ENCODE data around the gene TNFRSF12A. TPM values are rescaled to one million over a fixed set of nuclear protein-coding genes. Genes with fewer than 3 reads are reported as not detected.

Gene TNFRSF12A
- total and polyA plus RNA-seq, 9 of the 15 experiments (the other 6 are each of a cell fraction or from before 2014, with no cell fraction given) = 0.41 to 61.8 (median 26.5) TPM

DNA sequence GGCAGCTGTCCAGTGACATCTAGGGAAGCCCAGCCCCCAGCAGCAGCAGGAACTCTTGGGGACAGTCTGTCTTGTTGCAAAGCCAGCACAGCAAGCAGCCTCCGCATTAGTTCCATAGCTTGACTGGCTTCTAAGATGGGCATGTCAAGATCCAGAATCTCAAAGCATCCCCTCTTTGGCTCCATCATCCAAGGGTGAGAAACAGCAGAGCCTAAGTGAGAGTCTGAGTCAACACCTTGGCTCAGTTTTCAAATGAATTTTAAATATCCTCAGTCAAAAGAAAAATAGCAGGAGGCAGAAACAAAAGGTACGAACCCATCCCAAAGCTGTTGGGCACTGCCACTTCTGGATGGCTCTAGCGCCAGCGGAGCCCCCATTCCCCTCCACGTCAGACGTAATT is 5.2 kb upstream of the TNFRSF12A start (continued):
- TF ChIP-seq NR2C2 (CRISPR knock-in tag; IDR thresholded peaks at IDR 0.05) = no peak
- no peak for TF ChIP-seq NR2C2 (tag; IDR thresholded peaks at IDR 0.05)

DNA sequence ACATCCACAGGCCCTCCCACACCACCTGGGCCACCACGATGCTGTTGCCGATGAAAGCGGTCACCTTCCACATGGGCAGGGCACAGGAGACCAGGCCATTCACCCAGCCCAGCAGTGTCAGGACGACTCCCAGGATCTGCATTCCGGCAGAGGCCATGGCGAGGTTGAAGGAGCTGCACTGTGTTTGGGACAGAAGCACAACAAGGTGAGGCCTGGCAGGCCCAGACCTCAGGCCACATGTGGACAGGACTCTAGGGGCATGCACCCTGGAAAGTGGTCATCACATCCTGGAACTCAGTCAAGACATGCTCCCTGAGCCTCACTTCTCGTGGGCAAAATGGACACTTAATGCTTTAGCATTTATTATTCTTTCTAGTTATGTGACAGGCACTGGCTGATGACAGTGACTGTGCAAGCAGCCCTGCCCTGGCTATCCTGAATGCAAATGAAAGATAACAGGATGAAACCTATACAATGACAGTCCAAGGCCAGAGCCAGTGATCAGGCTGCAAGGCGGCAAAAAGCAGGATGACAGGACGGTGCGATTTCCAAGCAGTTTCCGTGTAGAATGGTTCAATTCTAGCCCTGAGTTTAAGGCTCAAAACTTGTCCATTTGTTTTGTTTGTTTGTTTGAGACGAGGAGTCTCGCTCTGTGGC is 4.2 kb upstream of the TNFRSF12A start:
- DNase-seq (ENCODE audit: extremely low read depth in 1 of 4, low spot score in 3 of 4) (peak; percentile 37 to 79 (median 54)), FAIRE-seq (peak; percentile 90), ATAC-seq (peak; percentile 32)
- intact Hi-C loops (cut with micrococcal nuclease) (no loop called here), in situ Hi-C loops (cut with MboI) (no loop called here)
- Histone ChIP-seq H2AFZ (ENCODE audit: low read depth, low read length) (peak overlapping the region; percentile 41; the same call in 1 of the 2 replicates), H3K4me3 (no peak overlapping the region), H4K20me1 (replicated peaks; ENCODE audit: control insufficient read depth, insufficient read depth, low read length) (0 out of 2 replicates have a peak, but pooled peaks cover 4% of the 10 kb centered on the region), H3K9ac (ENCODE audit: insufficient read depth in 1 of 2, low read depth in 2 of 2, low read length in 2 of 2) (peak overlapping the region; percentile 5 to 87; a peak in 2 of 4 replicates), H3K4me2 (ENCODE audit: insufficient read depth, low read length) (peak overlapping the region; percentile 42), H3K79me2 (ENCODE audit: control insufficient read depth, insufficient read depth, low read length) (peaks cover 8% of the 10 kb centered on the region), H3K9me3 (replicated peaks; ENCODE audit: control insufficient read depth, insufficient read depth, low read depth, low read length) (no peaks in the 10 kb centered on the region), H3K36me3 (ENCODE audit: control insufficient read depth, insufficient read depth, low read length) (no peaks in the 10 kb centered on the region), H3K4me1 (replicated peaks in 1 of 2; ENCODE audit: control insufficient read depth in 2 of 2, insufficient read depth in 2 of 2, low read length in 2 of 2) (peaks cover 23 to 87% of the 10 kb centered on the region in 2 experiments), H3K27ac (ENCODE audit: extremely low read depth, low read depth, low read length) (peak overlapping the region; percentile 41), H3K9me1 (ENCODE audit: control insufficient read depth, insufficient read depth, low read length) (peaks cover 3% of the 10 kb centered on the region), H3K27me3 (ENCODE audit: control insufficient read depth in 2 of 2, insufficient read depth in 2 of 2, low read length in 2 of 2) (no peaks in the 10 kb centered on the region)
- ChIA-PET POLR2A (interaction anchor here (0.6 to 0.9 kb wide), 2 partner anchors 9 to 22 kb away, joined by 3 read pairs; no protein-coding TSS in a partner anchor), CTCF (ENCODE audit: low intra/inter-chr PET ratio) (no interaction called here)
- BruUV-seq (replicated peaks) = no TSS peak
- WGBS (ENCODE audit: insufficient coverage, low coverage, missing lambda C conversion rate) = 48% methylated on average over 13 of the region's 13 CpGs
- TF ChIP-seq KDM1A (IDR thresholded peaks at IDR 0.05) (peak in 1 of 2 experiments; percentile 25; a peak in 1 of 4 replicates), ZC3H11A (IDR thresholded peaks at IDR 0.05; ENCODE audit: low read depth, low read length) (no peak), CREM (IDR thresholded peaks at IDR 0.05; ENCODE audit: low read depth) (no peak), ZBTB17 (CRISPR knock-in tag; IDR thresholded peaks at IDR 0.05) (no peak), CBFA2T3 (IDR thresholded peaks at IDR 0.05) (peak; percentile 60), XRCC3 (IDR thresholded peaks at IDR 0.05) (no peak), POLR2AphosphoS5 (IDR thresholded peaks at IDR 0.05; ENCODE audit: control insufficient read depth, insufficient read depth, low read depth, low read length) (no peak), ZNF316 (IDR thresholded peaks at IDR 0.05) (no peak), ZC3H4 (CRISPR knock-in tag; IDR thresholded peaks at IDR 0.05; ENCODE audit: borderline replicate concordance) (no peak), JUNB (CRISPR knock-in tag; conservative IDR thresholded peaks at IDR 0.05) (no peak), RAD21 (CRISPR knock-in tag; conservative IDR thresholded peaks at IDR 0.05 in 1 of 2, IDR thresholded peaks at IDR 0.05 in 1 of 2) (no peak)
- TF ChIP-seq, protein P1, sequence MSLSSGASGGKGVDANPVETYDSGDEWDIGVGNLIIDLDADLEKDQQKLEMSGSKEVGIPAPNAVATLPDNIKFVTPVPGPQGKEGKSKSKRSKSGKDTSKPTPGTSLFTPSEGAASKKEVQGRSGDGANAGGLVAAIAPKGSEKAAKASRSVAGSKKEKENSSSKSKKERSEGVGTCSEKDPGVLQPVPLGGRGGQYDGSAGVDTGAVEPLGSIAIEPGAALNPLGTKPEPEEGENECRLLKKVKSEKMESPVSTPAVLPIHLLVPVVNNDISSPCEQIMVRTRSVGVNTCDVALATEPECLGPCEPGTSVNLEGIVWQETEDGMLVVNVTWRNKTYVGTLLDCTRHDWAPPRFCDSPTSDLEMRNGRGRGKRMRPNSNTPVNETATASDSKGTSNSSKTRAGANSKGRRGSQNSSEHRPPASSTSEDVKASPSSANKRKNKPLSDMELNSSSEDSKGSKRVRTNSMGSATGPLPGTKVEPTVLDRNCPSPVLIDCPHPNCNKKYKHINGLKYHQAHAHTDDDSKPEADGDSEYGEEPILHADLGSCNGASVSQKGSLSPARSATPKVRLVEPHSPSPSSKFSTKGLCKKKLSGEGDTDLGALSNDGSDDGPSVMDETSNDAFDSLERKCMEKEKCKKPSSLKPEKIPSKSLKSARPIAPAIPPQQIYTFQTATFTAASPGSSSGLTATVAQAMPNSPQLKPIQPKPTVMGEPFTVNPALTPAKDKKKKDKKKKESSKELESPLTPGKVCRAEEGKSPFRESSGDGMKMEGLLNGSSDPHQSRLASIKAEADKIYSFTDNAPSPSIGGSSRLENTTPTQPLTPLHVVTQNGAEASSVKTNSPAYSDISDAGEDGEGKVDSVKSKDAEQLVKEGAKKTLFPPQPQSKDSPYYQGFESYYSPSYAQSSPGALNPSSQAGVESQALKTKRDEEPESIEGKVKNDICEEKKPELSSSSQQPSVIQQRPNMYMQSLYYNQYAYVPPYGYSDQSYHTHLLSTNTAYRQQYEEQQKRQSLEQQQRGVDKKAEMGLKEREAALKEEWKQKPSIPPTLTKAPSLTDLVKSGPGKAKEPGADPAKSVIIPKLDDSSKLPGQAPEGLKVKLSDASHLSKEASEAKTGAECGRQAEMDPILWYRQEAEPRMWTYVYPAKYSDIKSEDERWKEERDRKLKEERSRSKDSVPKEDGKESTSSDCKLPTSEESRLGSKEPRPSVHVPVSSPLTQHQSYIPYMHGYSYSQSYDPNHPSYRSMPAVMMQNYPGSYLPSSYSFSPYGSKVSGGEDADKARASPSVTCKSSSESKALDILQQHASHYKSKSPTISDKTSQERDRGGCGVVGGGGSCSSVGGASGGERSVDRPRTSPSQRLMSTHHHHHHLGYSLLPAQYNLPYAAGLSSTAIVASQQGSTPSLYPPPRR (CRISPR knock-in tag; IDR thresholded peaks at IDR 0.05; ENCODE audit: borderline replicate concordance) = no peak
- TF ChIP-seq, protein P2, sequence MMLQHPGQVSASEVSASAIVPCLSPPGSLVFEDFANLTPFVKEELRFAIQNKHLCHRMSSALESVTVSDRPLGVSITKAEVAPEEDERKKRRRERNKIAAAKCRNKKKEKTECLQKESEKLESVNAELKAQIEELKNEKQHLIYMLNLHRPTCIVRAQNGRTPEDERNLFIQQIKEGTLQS (IDR thresholded peaks at IDR 0.05) = no peak
- TF ChIP-seq, protein P2 (CRISPR knock-in tag; conservative IDR thresholded peaks at IDR 0.05) = no peak

Measured in K562 (cell line).